HepG2 (cell line): ENCODE results near the gene RBM44. TPM values are rescaled to one million over a fixed set of nuclear protein-coding genes. Genes with fewer than 3 reads are reported as not detected.

Experiments used
- ATAC-seq: fragments of 200-7000 bp; cut with Tn5 transposase; 3 replicates; pipeline ENCODE4 v1.9.1; 2020; ENCODE audit warnings: mild to moderate bottlenecking, moderate library complexity
- BruUV-seq: library from RNA; stranded (reverse); fragments of 400-500 nt; replicated peaks from 2 replicates; lab custom pipeline; 2021; lab: Mats Ljungman, UMichigan
- CTCF ChIA-PET: fragments of 300-600 bp; formaldehyde crosslinking; extraction: SDS; loops from one replicate; lab custom pipeline; 2021; ENCODE audit warnings: low total read pairs, inconsistent platforms, low intra/inter-chr PET ratio; lab: Yijun Ruan, JAX
- POLR2A ChIA-PET: fragments of 350-600 bp; sonication (Branson Sonifier 250); formaldehyde crosslinking; loops from one replicate; lab custom pipeline; 2020; ENCODE audit warnings: antibody characterized with exemption, inconsistent platforms; lab: Yijun Ruan, JAX
- DNase-seq: peaks from one replicate; pipeline ENCODE4 v3.0.0-alpha.2; 2015; ENCODE audit warnings: low spot score
- FAIRE-seq: peaks from 3 replicates; lab custom pipeline; 2011; peaks lifted over from hg19 to GRCh38; lab: Jason Lieb, UNC
- H2AFZ ChIP-seq: one replicate; pipeline ENCODE4 v1.6.1; 2011; ENCODE audit warnings: low read length, inconsistent platforms
- H3K27ac ChIP-seq: fragments of 300-600 bp; 3 replicates; pipeline ENCODE4 v1.8.0; 2011; ENCODE audit warnings: mixed run types, mild to moderate bottlenecking, mixed read lengths, low read length, inconsistent platforms; ENCODE audit not compliant: insufficient read depth; ENCODE audit errors: extremely low read length
- H3K27me3 ChIP-seq, 2 experiments: fragments of 200-600 bp in 1 of 2; 2 replicates in 1 of 2; 3 replicates in 1 of 2; pipeline versions ENCODE4 v1.6.0 to v1.8.0; 2011; ENCODE audit warnings: low read length in 2 of 2, mild to moderate bottlenecking in 2 of 2, moderate library complexity in 2 of 2, inconsistent platforms in 1 of 2; ENCODE audit not compliant: insufficient read depth in 2 of 2, control insufficient read depth in 1 of 2
- H3K36me3 ChIP-seq, 2 experiments: fragments of 200-600 bp in 1 of 2; replicated peaks in 1 of 2; 2 replicates in 1 of 2; 3 replicates in 1 of 2; pipeline versions ENCODE4 v1.5.1 to v1.8.0; 2011; ENCODE audit warnings: low read length in 2 of 2, inconsistent platforms in 1 of 2; ENCODE audit not compliant: insufficient read depth in 2 of 2, control insufficient read depth in 1 of 2
- H3K4me1 ChIP-seq: 2 replicates; pipeline ENCODE4 v1.5.1; 2012; ENCODE audit warnings: low read length, inconsistent platforms; ENCODE audit not compliant: insufficient read depth
- H3K4me2 ChIP-seq: 2 replicates; pipeline ENCODE4 v1.6.0; 2011; ENCODE audit warnings: low read depth, low read length, inconsistent platforms
- H3K4me3 ChIP-seq, 3 experiments: fragments of 200-600 bp in 1 of 3; sonication (generic), shearing (Covaris generic) in 1 of 3; replicated peaks in 1 of 3; 2 replicates each; pipeline ENCODE4 v1.5.1; 2011 to 2016; ENCODE audit warnings: low read length in 3 of 3, inconsistent platforms in 2 of 3, low read depth in 2 of 3, mild to moderate bottlenecking in 2 of 3, control low read depth in 1 of 3, mixed read lengths in 1 of 3; ENCODE audit not compliant: insufficient read depth in 1 of 3
- H3K79me2 ChIP-seq: one replicate; pipeline ENCODE4 v1.6.1; 2011; ENCODE audit warnings: low read length, inconsistent platforms; ENCODE audit not compliant: insufficient read depth
- H3K9ac ChIP-seq: 2 replicates; pipeline ENCODE4 v1.6.0; 2011; ENCODE audit warnings: mild to moderate bottlenecking, low read depth, low read length, inconsistent platforms; ENCODE audit not compliant: insufficient read depth
- H3K9me3 ChIP-seq: 2 replicates; pipeline ENCODE4 v1.5.1; 2012; ENCODE audit warnings: mild to moderate bottlenecking, low read length
- H4K20me1 ChIP-seq: 2 replicates; pipeline ENCODE4 v1.6.0; 2011; ENCODE audit warnings: inconsistent platforms, mild to moderate bottlenecking, low read length, moderate library complexity; ENCODE audit not compliant: insufficient read depth
- BCL6 ChIP-seq: IDR thresholded peaks from 2 replicates; pipeline ENCODE4 v1.6.1; 2016; ENCODE audit warnings: missing genetic modification reagents, missing compliant biosample characterization
- BHLHE40 ChIP-seq: IDR thresholded peaks from 2 replicates; pipeline ENCODE4 v1.6.1; 2011; ENCODE audit warnings: low read length, improper control_type of control experiment
- HDAC2 ChIP-seq: sonication (generic); formaldehyde crosslinking; IDR thresholded peaks from 2 replicates; pipeline ENCODE4 v1.4.0; 2020; ENCODE audit warnings: missing genetic modification reagents
- KLF16 ChIP-seq, 2 experiments: sonication (generic) in 1 of 2; formaldehyde crosslinking in 1 of 2; IDR thresholded peaks; 2 replicates each; pipeline versions ENCODE4 v1.6.1 to v1.8.0; 2016 to 2023; ENCODE audit warnings: missing genetic modification reagents in 2 of 2, missing compliant biosample characterization in 1 of 2
- MXD4 ChIP-seq: IDR thresholded peaks from 2 replicates; pipeline ENCODE4 v1.6.1; 2016; ENCODE audit warnings: mild to moderate bottlenecking, missing biosample characterization, missing genetic modification reagents
- NFIC ChIP-seq: IDR thresholded peaks from 2 replicates; pipeline ENCODE4 v1.6.1; 2012; ENCODE audit warnings: mild to moderate bottlenecking, low read length, inconsistent platforms
- PPARG ChIP-seq: conservative IDR thresholded peaks from 2 replicates; pipeline ENCODE4 v1.6.1; 2016; ENCODE audit warnings: missing biosample characterization, missing genetic modification reagents
- RXRB ChIP-seq: IDR thresholded peaks from 2 replicates; pipeline ENCODE4 v1.6.1; 2016; ENCODE audit warnings: borderline replicate concordance, missing genetic modification reagents, missing compliant biosample characterization
- SALL1 ChIP-seq: sonication (generic); formaldehyde crosslinking; IDR thresholded peaks from 2 replicates; pipeline ENCODE4 v1.8.0; 2022; ENCODE audit warnings: mild to moderate bottlenecking, missing genetic modification reagents
- SIX1 ChIP-seq: sonication (generic); formaldehyde crosslinking; IDR thresholded peaks from 2 replicates; pipeline ENCODE4 v1.4.0; 2020; ENCODE audit warnings: missing genetic modification reagents, borderline replicate concordance
- ZC3H13 ChIP-seq: sonication (generic); formaldehyde crosslinking; IDR thresholded peaks from 2 replicates; pipeline ENCODE4 v1.8.1; 2023; ENCODE audit warnings: mild to moderate bottlenecking, missing genetic modification reagents, moderate library complexity
- WGBS: methylation state at CpG from one replicate; pipeline ENCODE4 v1.1.6; 2017; ENCODE audit warnings: low lambda C conversion rate; 5-methylcytosine and 5-hydroxymethylcytosine counted together
- in situ Hi-C: cut with HindIII; loops from 2 replicates; pipeline ENCODE4 v1.10.0; 2017; ENCODE audit warnings: low pct_unique_long_range_greater_than_20kb; ENCODE audit not compliant: extremely low pct_ligation_motif_present
- intact Hi-C: fragments of 100-400 bp; cut with micrococcal nuclease; formaldehyde crosslinking; loops from one replicate; pipeline ENCODE4 v1.10.0; 2022; ENCODE audit not compliant: unreplicated experiment
- polyA plus RNA-seq, 8 experiments: library from polyadenylated mRNA; depleted of rRNA in 3 of 8; stranded (reverse) in 7 of 8; unstranded in 1 of 8; fragments of >200 nt; fragmentation: Illumina TruSeq in 4 of 8; extraction: Trizol in 4 of 8; gene quantifications; 2 replicates each; pipeline versions ENCODE4 v1.2.1 to v1.2.3, GENCODE V29; 2011 to 2016; ENCODE audit warnings: low read depth in 4 of 8, missing spikeins in 1 of 8, mixed read lengths in 1 of 8; ENCODE audit not compliant: insufficient read depth in 1 of 8
- total RNA-seq, 5 experiments: library from RNA; depleted of rRNA; stranded (reverse); fragments of >200 nt; fragmentation: Illumina TruSeq; extraction: Trizol; gene quantifications; 2 replicates each; pipeline ENCODE4 v1.2.3, GENCODE V29; 2016; ENCODE audit warnings: low read depth in 1 of 5
- TF ChIP-seq, protein P1 (sequence below): sonication (generic); formaldehyde crosslinking; IDR thresholded peaks from 2 replicates; pipeline ENCODE4 v1.5.0; 2020; ENCODE audit warnings: mild to moderate bottlenecking, missing genetic modification reagents, borderline replicate concordance
- TF ChIP-seq, protein P2 (sequence below): sonication (generic); formaldehyde crosslinking; IDR thresholded peaks from 2 replicates; pipeline ENCODE4 v1.4.0; 2020; ENCODE audit warnings: mild to moderate bottlenecking, missing genetic modification reagents
- TF ChIP-seq, protein P3 (sequence below): sonication (generic); formaldehyde crosslinking; IDR thresholded peaks from 2 replicates; pipeline ENCODE4 v1.8.0; 2023; ENCODE audit warnings: mild to moderate bottlenecking, missing genetic modification reagents

Gene RBM44
- total and polyA plus RNA-seq, 2 of the 13 experiments (the other 11 are each of a cell fraction or from before 2014, with no cell fraction given): 0.13 to 0.50 TPM

DNA sequence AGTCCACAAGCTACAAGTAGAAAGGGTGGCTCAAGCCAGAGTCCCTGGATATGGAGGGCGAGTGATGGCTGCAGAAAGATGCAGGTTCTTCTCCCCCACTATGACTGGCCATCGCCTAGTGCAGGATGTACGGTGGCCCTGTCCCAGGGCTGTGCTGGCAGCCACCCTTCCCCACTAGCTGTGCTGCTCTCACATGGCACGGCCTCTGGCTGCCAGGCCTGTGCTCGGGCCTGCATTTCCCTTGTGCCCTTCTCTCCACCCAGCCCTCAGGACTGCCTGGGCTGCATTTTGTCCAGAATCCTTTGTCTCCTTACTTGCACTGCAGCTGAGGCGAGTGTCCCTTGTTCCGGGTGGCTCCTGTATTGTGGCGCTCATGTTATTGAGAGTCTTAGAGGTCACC is 59.2 kb downstream of the RBM44 start (continued):
- TF ChIP-seq, protein P1, sequence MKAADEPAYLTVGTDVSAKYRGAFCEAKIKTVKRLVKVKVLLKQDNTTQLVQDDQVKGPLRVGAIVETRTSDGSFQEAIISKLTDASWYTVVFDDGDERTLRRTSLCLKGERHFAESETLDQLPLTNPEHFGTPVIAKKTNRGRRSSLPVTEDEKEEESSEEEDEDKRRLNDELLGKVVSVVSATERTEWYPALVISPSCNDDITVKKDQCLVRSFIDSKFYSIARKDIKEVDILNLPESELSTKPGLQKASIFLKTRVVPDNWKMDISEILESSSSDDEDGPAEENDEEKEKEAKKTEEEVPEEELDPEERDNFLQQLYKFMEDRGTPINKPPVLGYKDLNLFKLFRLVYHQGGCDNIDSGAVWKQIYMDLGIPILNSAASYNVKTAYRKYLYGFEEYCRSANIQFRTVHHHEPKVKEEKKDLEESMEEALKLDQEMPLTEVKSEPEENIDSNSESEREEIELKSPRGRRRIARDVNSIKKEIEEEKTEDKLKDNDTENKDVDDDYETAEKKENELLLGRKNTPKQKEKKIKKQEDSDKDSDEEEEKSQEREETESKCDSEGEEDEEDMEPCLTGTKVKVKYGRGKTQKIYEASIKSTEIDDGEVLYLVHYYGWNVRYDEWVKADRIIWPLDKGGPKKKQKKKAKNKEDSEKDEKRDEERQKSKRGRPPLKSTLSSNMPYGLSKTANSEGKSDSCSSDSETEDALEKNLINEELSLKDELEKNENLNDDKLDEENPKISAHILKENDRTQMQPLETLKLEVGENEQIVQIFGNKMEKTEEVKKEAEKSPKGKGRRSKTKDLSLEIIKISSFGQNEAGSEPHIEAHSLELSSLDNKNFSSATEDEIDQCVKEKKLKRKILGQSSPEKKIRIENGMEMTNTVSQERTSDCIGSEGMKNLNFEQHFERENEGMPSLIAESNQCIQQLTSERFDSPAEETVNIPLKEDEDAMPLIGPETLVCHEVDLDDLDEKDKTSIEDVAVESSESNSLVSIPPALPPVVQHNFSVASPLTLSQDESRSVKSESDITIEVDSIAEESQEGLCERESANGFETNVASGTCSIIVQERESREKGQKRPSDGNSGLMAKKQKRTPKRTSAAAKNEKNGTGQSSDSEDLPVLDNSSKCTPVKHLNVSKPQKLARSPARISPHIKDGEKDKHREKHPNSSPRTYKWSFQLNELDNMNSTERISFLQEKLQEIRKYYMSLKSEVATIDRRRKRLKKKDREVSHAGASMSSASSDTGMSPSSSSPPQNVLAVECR (CRISPR knock-in tag): no peak
- TF ChIP-seq, protein P2, sequence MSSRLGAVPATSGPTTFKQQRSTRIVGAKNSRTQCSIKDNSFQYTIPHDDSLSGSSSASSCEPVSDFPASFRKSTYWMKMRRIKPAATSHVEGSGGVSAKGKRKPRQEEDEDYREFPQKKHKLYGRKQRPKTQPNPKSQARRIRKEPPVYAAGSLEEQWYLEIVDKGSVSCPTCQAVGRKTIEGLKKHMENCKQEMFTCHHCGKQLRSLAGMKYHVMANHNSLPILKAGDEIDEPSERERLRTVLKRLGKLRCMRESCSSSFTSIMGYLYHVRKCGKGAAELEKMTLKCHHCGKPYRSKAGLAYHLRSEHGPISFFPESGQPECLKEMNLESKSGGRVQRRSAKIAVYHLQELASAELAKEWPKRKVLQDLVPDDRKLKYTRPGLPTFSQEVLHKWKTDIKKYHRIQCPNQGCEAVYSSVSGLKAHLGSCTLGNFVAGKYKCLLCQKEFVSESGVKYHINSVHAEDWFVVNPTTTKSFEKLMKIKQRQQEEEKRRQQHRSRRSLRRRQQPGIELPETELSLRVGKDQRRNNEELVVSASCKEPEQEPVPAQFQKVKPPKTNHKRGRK: no peak

DNA sequence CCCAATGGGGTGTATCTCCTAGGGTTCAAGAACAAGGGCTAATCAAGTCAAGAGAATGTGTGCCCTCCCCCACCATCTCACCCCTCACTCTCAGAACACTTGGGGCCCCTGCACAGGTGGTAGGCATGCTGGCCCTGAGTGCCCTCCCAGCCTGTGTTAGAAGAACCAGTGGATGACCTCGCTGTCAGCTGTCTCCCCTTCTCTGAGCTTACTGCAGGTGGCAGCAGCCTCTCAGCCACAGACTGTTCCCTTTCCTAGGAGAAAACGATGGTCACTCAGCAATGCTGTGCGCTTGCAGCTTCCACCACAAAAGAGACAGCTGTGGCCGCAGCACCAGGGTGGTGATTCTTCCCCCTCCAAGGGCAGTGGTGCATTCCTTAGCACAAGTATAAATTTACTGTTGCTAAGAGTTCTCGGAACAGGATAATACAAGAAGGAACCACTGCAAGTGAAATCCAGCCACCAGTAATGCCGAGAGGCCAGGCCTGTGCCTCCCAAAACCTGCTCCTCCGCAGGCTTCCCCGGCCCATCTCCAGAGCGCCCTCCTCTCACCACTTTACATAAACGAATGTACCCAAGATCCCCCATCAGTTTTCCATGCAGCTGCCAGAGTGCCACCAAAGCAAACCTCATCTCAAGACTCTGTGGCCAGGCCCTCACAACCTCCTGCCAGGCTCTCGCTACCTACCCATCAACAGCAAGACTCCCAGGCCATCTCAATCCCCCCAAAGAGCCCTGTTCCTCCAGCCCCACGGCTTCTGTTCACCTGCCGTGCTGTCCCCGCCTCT is 59.9 kb downstream of the RBM44 start:
- Histone ChIP-seq H3K9ac (no peak overlapping the region), H3K9me3 (no peaks in the 10 kb centered on the region), H4K20me1 (no peaks in the 10 kb centered on the region), H3K79me2 (no peaks in the 10 kb centered on the region), H3K27ac (no peak overlapping the region), H3K36me3 (no peaks in the 10 kb centered on the region), H3K4me1 (peaks cover 29% of the 10 kb centered on the region), H3K4me3 (peak overlapping the region in 1 of 3 experiments; percentile 61; a peak in 1 of 6 replicates), H3K27me3 (peaks cover 8 to 84% of the 10 kb centered on the region in 2 experiments; a peak in 4 of 5 replicates), H2AFZ (no peak overlapping the region), H3K4me2 (no peak overlapping the region)
- BruUV-seq: no TSS peak
- ChIA-PET CTCF (interaction anchor here (0.8 to 2.2 kb wide), 6 partner anchors 66 to 405 kb away, joined by 3 to 10 read pairs (median 6); no protein-coding TSS in a partner anchor), POLR2A (interaction anchor here (1.0 to 1.1 kb wide), 3 partner anchors 248 to 405 kb away, joined by 3 to 4 read pairs (median 4); partner anchors contain the start of gene HES6)
- ATAC-seq (peak; percentile 92), DNase-seq (peak; percentile 78), FAIRE-seq (peak; percentile 86)
- 40% methylated on average over 14 of the region's 14 CpGs for WGBS
- intact Hi-C loops (loop anchor here (1.0 to 5.0 kb wide), 3 partner anchors 249 to 405 kb away; partner anchors contain the start of gene KLHL30), in situ Hi-C loops (loop anchor here (5.0 to 10.0 kb wide), 2 partner anchors 249 to 406 kb away; no protein-coding TSS in a partner anchor)
- TF ChIP-seq SIX1 (CRISPR knock-in tag) (no peak), SALL1 (CRISPR knock-in tag) (peak; percentile 69), PPARG (CRISPR knock-in tag) (peak; percentile 62; the same call in 1 of the 2 replicates), RXRB (CRISPR knock-in tag) (peak; percentile 68; the same call in 1 of the 2 replicates), ZC3H13 (CRISPR knock-in tag) (no peak), BHLHE40 (peak; percentile 55), MXD4 (CRISPR knock-in tag) (0 out of 2 replicates have a peak, but pooled peaks have one; percentile 36), HDAC2 (CRISPR knock-in tag) (peak; percentile 31; the same call in 1 of the 2 replicates), BCL6 (CRISPR knock-in tag) (peak; percentile 36; the same call in 1 of the 2 replicates), KLF16 (CRISPR knock-in tag; IDR thresholded peaks at IDR 0.05) (0 out of 4 replicates have a peak, but pooled peaks of 1 of the 2 experiments have one; percentile 25), NFIC (no peak)
- TF ChIP-seq, protein P3, sequence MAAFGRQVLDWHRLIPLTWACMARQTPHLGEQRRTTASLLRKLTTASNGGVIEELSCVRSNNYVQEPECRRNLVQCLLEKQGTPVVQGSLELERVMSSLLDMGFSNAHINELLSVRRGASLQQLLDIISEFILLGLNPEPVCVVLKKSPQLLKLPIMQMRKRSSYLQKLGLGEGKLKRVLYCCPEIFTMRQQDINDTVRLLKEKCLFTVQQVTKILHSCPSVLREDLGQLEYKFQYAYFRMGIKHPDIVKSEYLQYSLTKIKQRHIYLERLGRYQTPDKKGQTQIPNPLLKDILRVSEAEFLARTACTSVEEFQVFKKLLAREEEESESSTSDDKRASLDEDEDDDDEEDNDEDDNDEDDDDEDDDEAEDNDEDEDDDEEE (CRISPR knock-in tag): no peak
